ENCODE results near the gene FBN2.

Gene FBN2

DNA sequence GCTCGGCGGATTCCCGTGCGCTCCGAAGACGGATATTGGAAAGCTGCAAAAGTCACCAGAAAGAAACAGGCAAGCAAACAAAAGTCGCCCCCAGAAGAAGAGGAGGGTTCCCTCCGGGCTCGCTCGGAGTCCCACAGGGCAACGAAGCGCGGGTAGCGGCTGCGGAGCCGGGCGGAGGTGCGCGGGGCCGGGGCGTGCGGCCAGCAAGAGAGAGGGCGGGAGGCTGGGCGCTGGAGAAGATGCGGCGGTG, at the start of gene FBN2:
Gene FBN2 (minus strand): TSS at position 246 of the 250 bp plus-strand sequence. CDS start 642 bp downstream, outside the sequence.
- DNase-seq, result no peak

DNA sequence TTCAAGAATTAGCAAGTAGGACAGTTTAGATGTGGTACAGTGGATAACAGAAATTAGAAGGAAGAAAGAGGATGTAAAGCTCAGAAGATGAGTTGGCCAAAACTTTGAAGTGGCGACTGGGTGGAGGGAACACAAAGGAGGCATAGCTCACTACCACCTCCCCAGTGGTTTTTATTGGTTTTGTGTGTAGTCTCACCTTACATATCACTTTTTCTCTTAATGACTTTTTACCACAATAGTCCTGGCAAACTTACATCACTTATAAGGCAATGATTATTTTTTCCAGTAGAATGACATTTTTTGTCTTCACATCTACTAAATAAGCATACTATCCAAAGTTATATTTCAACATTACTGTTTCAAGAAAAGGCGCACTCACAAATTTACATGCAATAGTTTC, 49.2 kb upstream of the FBN2 start:
- DNase-seq, result no peak

DNA sequence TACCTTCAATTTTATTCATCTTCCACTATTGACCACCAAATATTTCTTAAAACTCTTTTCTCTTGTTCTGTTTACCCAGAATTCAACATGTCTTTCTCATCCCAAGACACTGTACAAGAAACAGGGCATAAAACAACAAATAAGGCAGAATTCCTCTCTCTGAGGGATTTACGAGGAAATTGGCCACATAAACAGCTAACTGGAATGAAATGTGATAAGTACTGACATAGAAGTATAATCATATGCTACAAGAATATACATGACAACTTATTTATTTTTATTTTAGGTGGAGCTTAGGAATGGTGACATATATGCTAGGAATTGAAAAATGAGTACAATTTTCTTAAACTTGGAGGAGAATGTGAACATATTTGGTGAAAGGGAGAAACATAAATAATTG, 48.8 kb upstream of the FBN2 start:
- DNase-seq, result no peak

DNA sequence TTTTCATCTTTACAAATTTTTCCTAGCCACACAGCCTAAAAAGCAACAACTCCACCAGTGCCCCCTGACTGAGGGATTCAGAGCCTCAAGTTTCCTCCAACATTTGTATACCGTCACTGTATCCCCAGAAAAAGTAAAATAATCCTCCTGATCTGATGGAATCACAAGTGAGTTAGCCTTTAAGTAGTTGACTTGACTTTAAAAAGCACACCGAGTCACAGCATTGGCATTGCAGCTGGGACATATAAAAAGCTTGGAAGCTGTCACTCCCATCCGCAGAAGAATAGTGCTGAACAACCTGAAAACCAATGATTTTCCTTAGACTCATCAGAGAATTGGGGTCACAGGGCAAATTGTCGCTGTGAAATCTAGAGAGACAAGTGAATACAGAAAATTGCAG, 41.6 kb upstream of the FBN2 start:
- DNase-seq, result no peak

DNA sequence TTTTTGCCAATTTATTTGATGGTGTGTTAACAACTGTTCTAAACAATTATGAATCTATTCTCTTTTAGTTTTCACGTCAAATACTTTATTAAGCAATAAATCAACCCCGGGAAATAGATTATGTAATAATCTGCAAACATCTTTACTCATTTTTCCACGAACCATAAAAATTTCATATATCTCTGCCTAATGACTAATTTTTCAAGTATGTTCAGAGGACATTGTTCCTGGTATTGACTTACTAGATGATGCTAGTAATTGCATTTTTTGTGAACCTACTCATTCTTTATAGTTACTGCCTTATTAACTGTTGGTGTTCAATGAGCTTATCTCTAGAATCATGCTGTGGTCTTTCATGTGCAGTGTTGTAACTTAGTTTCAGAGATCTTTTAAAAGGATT, 41.0 kb upstream of the FBN2 start:
- no peak for DNase-seq

DNA sequence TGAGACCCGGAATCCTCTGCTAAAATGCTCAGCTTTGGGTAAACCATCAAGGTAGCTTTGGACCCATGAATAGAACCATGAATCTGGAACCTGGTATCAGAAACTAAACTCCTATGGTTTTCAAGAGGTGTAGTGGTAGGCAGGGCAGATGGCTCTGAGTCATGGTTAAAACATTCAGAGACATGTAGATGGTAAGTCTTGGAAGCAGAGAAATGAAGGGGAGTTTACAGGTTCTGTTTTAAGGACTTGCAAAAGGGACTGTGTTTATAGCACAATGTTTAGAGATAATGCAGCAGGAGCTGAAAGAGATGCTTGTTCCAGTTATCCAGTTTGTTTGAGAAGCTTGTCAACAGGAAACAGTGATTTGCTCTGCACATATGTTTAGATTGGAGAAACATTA, 36.0 kb upstream of the FBN2 start:
- DNase-seq, result no peak

DNA sequence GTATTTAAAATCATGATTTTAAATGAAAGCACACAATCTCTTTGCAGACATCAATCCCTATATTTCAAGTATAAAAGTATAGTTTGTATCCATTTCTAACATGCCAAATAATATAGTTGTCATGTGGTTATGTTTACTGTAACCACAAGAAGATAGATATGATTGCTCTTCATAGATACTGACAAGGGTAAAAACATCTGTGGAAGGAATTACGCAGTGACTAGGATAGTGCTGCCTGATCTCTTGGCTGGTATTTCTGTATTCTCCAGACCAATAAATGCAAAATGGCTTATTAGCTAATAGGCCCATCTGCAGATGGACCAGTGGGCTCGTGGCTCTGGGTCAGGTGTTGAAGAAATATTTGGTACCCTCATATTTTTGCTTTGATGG, 34.9 kb upstream of the FBN2 start:
- DNase-seq, result no peak

DNA sequence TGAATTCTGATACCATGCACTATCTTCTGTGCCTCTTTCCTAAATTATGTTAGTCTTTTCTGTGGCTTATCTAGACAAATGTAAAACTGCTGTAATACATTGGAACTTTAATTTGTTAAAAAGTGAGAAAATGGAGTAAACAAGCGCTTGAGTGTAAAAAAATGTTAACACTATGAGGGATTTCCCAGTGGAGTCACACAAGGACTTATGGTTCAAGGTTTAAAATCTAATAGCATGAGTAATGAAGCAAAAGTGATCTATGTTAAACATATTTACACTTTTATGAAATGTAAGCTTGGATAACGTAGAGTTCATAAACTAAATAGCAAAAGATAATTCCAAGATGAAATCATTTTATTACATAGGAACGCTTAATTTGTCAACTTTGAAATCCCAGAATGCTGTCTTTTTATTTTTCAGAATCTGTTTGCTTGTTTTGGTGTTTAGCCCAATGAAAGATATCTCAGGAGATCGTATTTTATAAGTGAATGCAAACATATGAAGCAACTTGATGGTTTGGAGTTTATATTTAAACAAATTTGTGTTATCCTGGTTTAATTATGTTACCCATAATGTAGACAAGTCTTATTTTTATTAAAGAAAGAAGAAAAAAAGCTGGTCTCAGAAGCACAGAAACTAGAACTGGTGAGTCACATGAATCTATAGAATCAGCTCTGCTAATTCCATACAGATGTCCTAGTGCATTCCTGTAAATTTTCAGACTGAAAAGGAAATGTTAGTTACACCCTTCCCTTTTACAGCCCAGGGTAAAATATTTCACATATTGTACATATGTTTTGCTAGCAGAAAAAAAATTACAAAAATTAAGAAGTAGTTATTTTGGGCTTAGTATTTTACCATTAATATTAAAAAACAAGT, 34.2 kb upstream of the FBN2 start:
- no peak for DNase-seq

DNA sequence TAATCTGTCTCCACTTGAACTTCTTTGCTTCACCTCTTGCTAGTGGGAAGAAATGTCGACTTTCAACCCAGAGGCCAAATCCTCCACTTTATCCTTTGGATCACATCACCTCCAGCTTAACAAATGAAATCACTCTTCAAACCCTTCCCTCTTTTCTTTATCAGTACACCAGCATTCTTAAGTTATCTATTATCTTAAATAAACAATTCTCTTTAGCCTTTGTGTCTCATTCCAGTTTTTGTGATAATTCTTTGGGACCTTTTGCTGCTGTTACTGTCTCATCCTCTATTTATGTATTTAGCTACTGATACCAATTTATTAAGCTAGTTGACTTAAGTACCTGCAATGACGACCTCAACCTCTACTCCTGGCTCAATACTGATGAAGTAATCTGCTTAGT, 28.1 kb upstream of the FBN2 start:
- DNase-seq, result no peak

DNA sequence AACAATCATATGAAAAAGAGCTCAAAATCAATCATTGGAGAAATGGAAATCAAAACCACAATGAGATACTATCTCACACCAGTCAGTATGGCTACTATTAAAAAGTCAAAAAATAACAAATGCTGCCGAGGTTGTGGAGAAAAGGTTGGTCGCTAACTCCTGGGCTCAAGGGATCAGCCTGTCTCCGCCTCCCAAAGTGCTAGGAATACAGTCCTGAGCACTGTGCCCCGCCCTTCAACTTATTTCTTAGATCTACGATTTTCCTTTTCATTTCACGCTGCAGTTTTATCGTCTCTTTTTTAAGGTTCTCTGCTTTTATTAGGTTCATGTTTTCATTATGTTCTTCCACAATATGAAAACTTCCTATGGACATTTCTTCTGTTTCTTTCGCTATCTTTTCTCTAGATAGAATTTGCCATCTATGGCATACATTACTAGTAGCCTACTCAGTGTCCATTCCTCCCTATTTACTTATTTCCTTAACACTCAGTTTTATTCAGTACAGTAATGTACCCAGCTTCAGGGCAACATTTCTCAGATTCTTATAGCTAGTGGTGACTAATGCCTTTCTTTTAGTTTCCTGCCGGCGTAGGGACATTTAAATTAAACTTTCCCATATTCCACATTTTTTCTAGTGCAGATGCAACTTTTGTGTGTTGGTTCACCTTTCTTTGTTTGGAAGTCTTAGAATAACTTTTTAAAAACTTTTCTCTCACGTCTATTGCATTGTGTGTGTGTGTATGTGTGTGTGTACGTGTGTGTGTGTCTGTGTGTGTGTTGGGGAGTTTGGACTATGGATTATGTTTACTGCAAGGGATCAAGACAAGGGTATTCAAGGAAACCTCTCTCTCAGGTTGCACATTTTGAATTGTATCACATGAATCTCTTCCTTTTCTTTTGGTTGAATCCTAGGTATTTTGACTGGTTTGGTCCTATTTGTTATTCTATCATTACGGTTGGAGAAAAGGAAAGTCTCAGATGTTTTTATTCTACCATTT, 21.6 kb upstream of the FBN2 start:
- DNase-seq, result no peak

DNA sequence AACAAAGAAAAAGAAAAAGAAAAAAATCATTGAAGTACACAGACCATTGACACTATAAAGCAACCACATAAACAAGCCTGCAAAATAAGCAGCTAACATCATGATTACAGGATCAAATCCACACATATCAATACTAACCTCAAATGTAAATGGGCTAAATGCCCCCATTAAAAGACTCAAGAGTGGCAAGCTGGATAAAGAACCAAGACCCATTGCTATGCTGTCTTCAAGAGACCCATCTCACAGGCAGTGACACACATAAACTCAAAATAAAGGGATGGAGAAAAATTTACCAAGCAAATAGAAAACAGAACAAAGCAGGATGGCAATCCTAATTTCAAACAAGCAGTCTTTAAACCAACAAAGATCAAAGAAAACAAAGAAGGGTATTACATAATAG, 15.7 kb upstream of the FBN2 start:
- no peak for DNase-seq

DNA sequence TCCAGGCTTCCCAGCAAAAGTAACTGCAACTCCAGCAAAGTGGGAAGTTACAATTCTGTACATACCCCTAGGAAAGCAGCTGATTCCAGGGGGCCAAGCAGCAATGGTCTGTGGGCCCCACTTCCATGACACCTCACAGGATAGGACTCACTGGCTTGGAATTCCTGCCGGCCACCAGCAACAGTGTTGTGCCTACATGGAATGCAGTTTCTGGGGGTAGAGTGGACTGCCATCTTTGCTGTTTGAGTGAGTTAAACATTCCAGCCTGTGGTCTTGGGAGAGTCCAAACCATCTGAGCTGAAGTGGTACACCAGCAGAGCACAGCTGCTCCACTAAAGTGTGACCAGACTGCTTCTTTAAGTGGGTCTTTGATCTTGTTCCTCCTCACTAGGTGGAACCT, 13.4 kb upstream of the FBN2 start:
- DNase-seq, result no peak

DNA sequence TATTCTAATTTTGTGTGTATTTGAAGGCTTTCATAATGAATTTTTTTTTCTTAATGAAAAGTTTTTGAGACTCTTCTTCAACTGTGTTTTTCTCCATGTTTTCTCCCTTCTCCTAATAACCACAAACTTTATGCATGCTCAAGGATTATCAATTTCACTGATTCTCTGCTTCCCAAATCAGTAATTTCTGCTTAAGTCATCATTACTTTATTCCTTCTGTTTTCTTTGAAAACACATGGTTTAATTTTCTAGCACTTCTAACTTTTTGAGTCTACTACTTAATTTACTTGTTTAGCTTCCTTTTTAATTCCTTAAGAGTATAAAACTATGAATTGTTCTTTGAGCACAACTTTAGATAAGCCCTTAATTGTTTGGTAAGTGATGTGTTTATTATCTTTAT, 11.5 kb upstream of the FBN2 start:
- no peak for DNase-seq

DNA sequence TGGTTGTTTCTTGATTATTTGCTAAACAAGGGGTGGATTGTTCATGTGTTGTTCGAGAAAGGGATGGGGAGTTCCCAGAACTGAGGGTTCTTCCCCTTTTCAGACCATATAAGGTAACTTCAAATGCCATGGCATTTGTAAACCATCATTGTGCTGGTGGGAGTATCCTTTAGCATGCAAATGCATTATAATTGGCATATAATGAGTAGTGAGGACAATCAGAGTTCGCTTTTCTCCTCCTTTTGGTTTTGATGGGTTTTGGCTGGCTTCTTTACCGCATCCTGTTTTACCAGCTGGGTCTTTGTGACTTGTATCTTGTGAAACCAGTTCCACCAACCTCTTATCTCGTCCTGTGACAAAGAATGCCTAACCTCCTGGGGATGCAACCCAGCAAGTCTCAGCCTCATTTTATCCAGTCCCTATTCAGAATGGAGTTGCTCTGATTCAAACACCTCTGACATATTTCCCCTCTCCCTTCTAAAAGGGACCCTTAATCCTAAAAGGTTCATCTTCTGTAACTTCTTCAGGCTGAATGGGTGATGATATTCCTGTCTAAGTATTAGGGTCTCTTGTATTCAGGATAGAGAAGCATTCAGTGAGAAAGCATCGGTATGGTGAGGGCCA, 8.7 kb upstream of the FBN2 start:
- DNase-seq, result no peak

DNA sequence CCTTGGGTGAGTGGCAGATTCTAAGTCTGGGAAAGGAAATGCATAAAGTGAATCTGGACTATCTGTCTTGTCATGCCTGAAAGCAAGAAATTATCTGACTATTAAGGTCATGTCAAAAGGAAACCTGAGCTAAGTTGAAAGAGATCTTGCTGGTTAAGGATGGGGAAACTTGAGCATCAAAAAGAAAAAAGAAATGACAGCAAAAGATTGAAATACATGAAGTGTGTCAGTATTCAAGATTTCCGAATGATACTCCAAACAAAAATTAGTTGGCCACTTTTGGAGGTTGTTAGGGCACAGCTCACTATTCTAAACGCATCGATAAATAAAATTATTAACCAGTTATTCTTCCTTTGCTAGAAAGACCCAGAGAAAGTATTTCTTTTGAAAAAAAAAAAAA, 3.3 kb upstream of the FBN2 start:
- DNase-seq, result no peak

DNA sequence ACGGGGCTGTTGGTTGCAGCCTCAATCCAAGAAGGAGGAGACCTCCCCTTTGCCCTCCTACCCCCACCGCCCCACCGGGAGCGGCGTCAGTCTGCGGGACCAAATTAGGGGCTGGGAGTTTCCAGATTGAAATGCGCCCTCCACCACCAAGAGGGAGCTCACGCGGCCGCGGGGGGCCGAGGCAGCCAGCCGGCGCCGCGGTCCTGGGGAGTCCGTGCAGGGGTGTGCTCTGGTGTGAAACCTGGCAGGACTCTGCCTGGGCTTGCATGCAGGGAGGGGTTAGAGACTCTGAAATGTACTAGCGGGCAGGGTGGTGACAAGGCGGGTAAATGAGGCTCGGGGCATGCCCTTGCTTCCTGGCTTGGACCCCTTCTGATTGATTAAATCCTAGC, 989 bp upstream of the FBN2 start:
- no peak for DNase-seq

DNA sequence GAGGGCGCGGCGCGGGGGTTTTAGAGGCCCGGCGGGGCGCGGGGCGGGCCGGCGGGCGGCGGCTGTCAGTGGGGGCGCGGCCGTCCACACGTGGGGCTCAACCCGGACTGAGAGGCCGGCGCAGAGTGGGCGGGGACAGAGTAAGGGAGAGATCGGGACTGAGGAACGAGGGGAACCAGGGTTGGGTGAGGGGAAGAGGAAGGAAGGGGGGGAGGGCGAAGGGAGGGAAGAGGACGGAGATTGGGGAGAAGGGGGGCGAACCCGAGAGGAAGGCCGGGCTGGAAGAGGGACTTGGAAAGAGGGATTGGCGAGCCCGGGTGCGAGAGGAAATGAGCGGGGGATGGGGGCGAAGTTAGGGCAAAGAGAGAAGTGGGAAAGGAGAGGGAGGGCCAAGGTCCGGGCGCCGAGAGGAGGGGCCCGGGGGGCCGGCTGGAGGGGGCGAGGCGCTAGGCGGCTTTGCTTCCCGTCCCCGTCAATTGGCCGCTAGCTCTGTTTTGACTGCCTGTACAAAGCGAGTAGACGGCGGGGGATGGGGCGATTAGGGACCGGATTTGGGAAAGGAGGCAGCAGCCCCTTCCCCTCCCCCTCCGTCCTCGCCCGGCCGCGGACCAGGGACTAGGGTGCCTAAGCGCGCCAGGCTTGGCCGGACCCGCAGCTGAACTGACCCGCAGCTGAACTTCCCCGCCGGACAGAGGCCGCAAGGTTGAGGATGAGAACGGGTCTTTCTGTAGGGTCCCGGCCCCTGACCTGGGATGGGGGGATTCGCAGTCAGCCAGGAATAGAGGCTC, 399 bp upstream of the FBN2 start:
- DNase-seq, result no peak

DNA sequence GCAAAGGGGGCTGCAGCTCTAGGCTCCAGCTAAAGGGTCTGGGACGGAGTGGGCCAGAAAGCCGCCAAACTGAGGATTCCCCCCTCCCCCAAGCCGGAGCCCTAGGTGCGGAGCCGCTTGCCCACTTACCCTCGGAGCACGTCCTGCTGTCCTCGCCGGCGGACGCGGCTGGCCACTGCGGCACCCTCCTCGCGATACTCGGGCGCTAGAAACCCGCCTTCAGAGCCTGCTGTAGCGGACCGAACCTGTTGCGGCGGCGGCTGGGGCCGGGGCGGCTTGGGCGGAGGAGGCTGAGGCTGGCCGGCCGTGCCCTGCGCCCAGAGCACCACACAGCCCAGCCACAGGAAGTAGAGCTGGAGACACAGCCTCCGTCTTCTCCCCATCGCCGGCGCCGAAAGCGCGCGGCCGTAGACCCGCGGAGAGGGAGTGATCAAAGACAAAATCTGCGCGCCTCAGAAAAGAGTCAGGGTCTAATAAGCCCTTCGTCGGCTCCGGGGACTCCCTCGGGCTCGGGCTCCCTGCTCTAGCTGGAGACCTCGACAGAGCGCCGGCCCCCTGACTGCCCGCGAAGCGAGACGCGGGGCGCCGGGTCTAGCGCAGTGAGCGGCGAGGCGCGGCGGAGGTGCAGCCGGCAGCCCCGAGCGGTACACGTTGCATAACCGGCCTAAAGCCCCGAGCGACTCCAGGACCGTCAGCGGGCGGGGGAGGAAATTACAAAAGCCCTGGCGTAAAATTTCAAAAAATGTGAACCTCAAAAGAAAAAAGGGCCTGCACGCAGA, 635 bp downstream of the FBN2 start:
- no peak for DNase-seq

DNA sequence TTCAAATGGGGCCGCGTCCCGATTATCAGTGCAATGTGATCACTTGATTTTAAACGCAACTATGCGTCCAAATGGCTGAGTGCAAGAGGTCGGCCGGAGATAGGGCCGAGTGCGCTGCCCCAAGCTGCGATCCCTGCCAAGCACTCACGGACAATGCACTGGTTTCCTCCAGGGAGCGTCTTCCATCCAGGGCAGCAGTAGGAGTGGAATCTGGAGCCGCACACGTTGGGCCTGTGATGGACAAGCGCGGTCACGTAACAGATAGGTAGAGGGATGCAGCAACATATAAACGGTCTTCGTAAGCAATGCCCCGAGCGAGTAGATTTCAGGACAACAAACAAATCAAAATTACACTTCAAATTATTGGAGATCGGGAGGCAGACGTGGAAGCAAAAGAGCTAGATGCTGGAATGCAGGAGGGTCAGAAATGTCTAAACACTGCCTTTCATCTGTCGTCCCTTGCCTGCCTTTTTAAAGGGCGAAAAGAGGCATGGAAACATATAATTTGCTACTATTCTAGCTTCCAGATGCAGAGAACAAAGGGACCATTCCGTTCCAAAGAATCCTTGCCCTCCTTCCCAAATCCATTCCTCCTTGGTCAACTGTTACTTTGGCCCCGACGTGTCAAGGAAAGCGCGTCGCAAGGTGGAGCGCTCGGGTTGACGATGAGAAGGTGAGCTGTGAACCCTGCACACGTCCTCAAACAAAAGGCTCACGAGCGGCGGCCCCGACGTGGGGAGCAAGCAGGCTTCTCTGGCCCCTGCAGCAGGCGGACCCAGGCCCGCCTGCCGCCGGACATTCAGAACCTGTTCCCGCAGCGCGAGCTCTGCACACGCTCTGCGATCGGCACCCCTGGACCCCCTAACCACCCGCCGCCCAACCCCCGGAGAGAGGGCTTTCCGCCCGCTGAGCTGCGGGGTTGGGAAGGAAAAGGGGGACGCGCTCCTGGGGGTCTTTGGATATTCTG, 1.5 kb downstream of the FBN2 start:
- no peak for DNase-seq

DNA sequence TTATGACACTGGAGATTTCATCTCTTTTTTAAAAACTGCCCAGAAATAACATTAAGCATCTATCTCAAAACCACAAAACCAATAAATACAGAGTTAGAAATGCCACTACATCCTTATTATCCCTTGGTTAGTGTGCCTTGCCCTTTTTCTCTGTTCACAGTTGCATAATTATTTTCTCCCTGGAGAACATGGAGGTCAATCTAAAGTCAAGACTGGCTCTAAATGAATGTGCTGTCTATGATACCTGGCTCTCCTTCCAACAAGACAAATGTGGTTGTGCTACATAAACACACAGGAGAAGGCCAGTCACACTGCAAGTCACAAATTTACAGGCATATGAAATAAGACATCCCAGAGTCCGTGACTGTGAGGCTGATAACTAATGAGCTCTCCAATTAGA, 2.8 kb downstream of the FBN2 start:
- DNase-seq, result no peak

DNA sequence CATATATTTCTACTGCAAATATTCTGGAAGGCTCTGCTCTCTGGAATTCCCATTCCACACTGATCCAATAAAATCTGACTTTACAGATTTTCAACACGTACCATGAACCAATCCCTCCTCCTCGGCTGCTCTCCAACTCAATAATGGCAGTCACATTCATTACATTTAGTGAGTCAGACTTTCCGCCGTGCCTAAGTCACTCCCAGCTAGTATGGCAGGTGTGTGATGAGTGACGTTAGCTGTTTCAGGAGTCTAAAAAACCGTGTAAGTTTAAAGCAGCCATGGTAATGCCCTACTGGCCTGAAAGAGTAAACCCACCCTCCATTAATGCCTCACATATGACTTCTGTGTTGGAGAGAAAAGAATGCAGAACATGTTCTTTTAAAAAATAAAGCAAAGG, 3.3 kb downstream of the FBN2 start:
- no peak for DNase-seq
